CD4-positive, alpha-beta T cell (primary cell): Measurements from ENCODE around the gene SIGLEC6. TPM values are rescaled to one million over a fixed set of nuclear protein-coding genes. Genes with fewer than 3 reads are reported as not detected.

ENCODE experiments used
- ATAC-seq: fragments of 200-7000 bp; cut with Tn5 transposase; one replicate; pipeline ENCODE4 v1.10.0; 2022; ENCODE audit warnings: mild to moderate bottlenecking; ENCODE audit not compliant: poor library complexity
- CTCF ChIA-PET: fragments of 350-600 bp; sonication (Branson Sonifier 250); formaldehyde crosslinking; loops from one replicate; lab custom pipeline; 2021; ENCODE audit warnings: antibody characterized with exemption, inconsistent platforms; lab: Charles Lee
- POLR2A ChIA-PET: fragments of 350-600 bp; sonication (Branson Sonifier 250); formaldehyde crosslinking; loops from one replicate; lab custom pipeline; 2021; ENCODE audit warnings: antibody characterized with exemption, inconsistent platforms; lab: Charles Lee
- DNase-seq, 14 experiments: peaks; one replicate each; pipeline ENCODE4 v3.0.0-alpha.2; 2013 to 2020; ENCODE audit warnings: mixed read lengths in 2 of 14
- H3K27ac ChIP-seq, 2 donors: one replicate each; pipeline versions ENCODE4 v1.5.1 to v1.7.0; 2013; ENCODE audit warnings: low read length in 2 of 2, low read depth in 1 of 2, mild to moderate bottlenecking in 1 of 2
- H3K27me3 ChIP-seq, 2 experiments: 1 replicate in 1 of 2; 2 replicates in 1 of 2; pipeline versions ENCODE4 v1.6.1 to v1.7.0; 2013; ENCODE audit warnings: low read length in 2 of 2, control low read depth in 1 of 2, mild to moderate bottlenecking in 1 of 2, moderate library complexity in 1 of 2; ENCODE audit not compliant: insufficient read depth in 2 of 2, control insufficient read depth in 1 of 2
- H3K36me3 ChIP-seq: one replicate; pipeline ENCODE4 v1.6.1; 2013; ENCODE audit warnings: low read length, control low read depth; ENCODE audit not compliant: insufficient read depth
- H3K4me1 ChIP-seq: one replicate; pipeline ENCODE4 v1.6.1; 2013; ENCODE audit warnings: low read length, control low read depth; ENCODE audit not compliant: insufficient read depth
- H3K4me3 ChIP-seq: one replicate; pipeline ENCODE4 v1.5.1; 2013; ENCODE audit warnings: mild to moderate bottlenecking, low read length, moderate library complexity
- H3K9me3 ChIP-seq, 2 experiments: 1 replicate in 1 of 2; 2 replicates in 1 of 2; pipeline versions ENCODE4 v1.6.1 to v1.7.0; 2013; ENCODE audit warnings: low read length in 2 of 2, mild to moderate bottlenecking in 2 of 2, control low read depth in 1 of 2, moderate library complexity in 1 of 2; ENCODE audit not compliant: control insufficient read depth in 1 of 2, insufficient read depth in 1 of 2
- H3K27ac Mint-ChIP-seq: one replicate; pipeline ENCODE4 v1.8.0; 2020; ENCODE audit warnings: mixed read lengths
- H3K27me3 Mint-ChIP-seq: one replicate; pipeline ENCODE4 v1.8.0; 2021; ENCODE audit warnings: mixed read lengths
- H3K36me3 Mint-ChIP-seq: one replicate; pipeline ENCODE4 v1.8.0; 2021; ENCODE audit warnings: low read depth, mixed read lengths
- H3K4me1 Mint-ChIP-seq: one replicate; pipeline ENCODE4 v1.8.0; 2021; ENCODE audit warnings: low read depth, mixed read lengths
- H3K4me3 Mint-ChIP-seq: one replicate; pipeline ENCODE4 v1.8.0; 2020; ENCODE audit warnings: mild to moderate bottlenecking, mixed read lengths
- H3K9me3 Mint-ChIP-seq: one replicate; pipeline ENCODE4 v1.8.0; 2020; ENCODE audit warnings: mixed read lengths
- intact Hi-C, 2 experiments: fragments of 100-400 bp; cut with DNase I in 1 of 2; cut with micrococcal nuclease in 1 of 2; formaldehyde crosslinking; loops; one replicate each; pipeline versions ENCODE4 v1.15.1 to v1.9.0; 2023 to 2025; cut with DNase I, micrococcal nuclease
- total RNA-seq, 174 experiments: library from RNA in 2 of 174; stranded (reverse) in 2 of 174; gene quantifications; one replicate each; pipeline ENCODE4 v1.2.3 and lab custom pipeline; 2021 to 2026
- TF ChIP-seq, protein P1 (sequence below): fragments of 200-600 bp; IDR thresholded peaks from one replicate; pipeline ENCODE4 v1.8.0; 2022; ENCODE audit warnings: antibody characterized with exemption, mild to moderate bottlenecking

Gene SIGLEC6
- total RNA-seq, 2 experiments from 2014 or later, result 0.14 to 0.36 TPM

DNA sequence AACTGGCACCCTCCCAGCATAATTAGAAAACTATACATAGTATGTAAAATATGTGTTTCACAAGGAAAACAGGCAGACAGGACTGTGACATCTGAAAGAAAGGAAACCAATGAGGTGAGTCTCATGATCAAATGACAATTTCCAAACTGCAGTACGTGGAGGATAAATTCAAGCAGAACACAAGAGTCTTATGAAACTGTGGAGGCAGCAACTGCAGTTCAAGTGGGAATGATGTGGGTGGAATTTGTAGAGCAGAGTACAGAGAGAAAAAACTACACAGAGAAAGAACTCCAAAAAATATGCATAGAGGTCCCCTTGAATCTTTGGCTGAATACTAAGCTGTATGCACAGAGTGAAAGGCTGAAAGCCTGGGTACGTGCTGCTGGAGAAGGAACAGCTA, 9.7 kb downstream of the SIGLEC6 start:
- Histone ChIP-seq H3K27ac (no peak overlapping the region), H3K27me3 (peaks cover 0 to 4% of the 10 kb centered on the region in 2 experiments), H3K36me3 (no peaks in the 10 kb centered on the region), H3K9me3 (peaks cover 0 to 12% of the 10 kb centered on the region in 2 experiments), H3K4me1 (no peaks in the 10 kb centered on the region), H3K4me3 (no peak overlapping the region)
- POLR2A ChIA-PET, result no interaction called here
- intact Hi-C loops, result no loop called here
- CTCF ChIA-PET, result no interaction called here
- peaks cover 8% of the 10 kb centered on the region for H3K4me1 Mint-ChIP-seq
- H3K9me3 Mint-ChIP-seq, result no peaks in the 10 kb centered on the region
- TF ChIP-seq, protein P1, sequence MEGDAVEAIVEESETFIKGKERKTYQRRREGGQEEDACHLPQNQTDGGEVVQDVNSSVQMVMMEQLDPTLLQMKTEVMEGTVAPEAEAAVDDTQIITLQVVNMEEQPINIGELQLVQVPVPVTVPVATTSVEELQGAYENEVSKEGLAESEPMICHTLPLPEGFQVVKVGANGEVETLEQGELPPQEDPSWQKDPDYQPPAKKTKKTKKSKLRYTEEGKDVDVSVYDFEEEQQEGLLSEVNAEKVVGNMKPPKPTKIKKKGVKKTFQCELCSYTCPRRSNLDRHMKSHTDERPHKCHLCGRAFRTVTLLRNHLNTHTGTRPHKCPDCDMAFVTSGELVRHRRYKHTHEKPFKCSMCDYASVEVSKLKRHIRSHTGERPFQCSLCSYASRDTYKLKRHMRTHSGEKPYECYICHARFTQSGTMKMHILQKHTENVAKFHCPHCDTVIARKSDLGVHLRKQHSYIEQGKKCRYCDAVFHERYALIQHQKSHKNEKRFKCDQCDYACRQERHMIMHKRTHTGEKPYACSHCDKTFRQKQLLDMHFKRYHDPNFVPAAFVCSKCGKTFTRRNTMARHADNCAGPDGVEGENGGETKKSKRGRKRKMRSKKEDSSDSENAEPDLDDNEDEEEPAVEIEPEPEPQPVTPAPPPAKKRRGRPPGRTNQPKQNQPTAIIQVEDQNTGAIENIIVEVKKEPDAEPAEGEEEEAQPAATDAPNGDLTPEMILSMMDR, result no peak
- no peak overlapping the region for H3K4me3 Mint-ChIP-seq
- ATAC-seq, result no peak
- no peak overlapping the region for H3K27ac Mint-ChIP-seq
- no peaks in the 10 kb centered on the region for H3K36me3 Mint-ChIP-seq
- no peak for DNase-seq
- H3K27me3 Mint-ChIP-seq, result peaks cover 42% of the 10 kb centered on the region

- no peak overlapping the region for H3K27ac ChIP-seq
- peaks cover 0 to 12% of the 10 kb centered on the region in 2 experiments for H3K9me3 ChIP-seq
- no peaks in the 10 kb centered on the region for H3K36me3 ChIP-seq
- H3K4me1 Mint-ChIP-seq, result peaks cover 8% of the 10 kb centered on the region
- ATAC-seq (no peak), DNase-seq (no peak)
- no peak overlapping the region for H3K4me3 Mint-ChIP-seq
- H3K36me3 Mint-ChIP-seq, result no peaks in the 10 kb centered on the region
- H3K4me1 ChIP-seq, result no peaks in the 10 kb centered on the region
- no peaks in the 10 kb centered on the region for H3K9me3 Mint-ChIP-seq
- ChIA-PET POLR2A (no interaction called here), CTCF (no interaction called here)
- H3K27me3 ChIP-seq, result peaks cover 0 to 4% of the 10 kb centered on the region in 2 experiments
- intact Hi-C loops, result no loop called here
- H3K27ac Mint-ChIP-seq, result no peak overlapping the region
- no peak overlapping the region for H3K4me3 ChIP-seq
- TF ChIP-seq, protein P1, result no peak
- peaks cover 42% of the 10 kb centered on the region for H3K27me3 Mint-ChIP-seq
Observed at GRCh38 chr19:51521357-51521756, 10.1 kb downstream of the SIGLEC6 start.

DNA sequence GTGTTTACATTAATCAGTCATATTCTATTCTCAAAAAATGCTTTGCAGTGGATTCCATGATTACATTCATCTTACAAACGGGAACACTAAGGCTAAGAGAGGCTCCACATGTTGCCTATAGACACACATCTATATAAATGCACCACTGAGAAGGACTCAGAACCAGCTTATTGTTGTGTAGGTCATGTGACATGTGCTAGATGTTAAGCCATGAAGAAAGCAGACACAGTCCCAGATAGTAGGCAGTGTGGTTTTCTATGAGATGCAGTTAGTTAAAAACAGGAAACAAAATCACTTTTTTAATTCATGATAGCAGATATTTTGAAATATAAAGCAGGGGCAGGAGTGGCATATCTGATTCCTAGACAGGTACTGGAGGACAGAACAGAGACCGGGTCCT, 10.7 kb downstream of the SIGLEC6 start:
- Mint-ChIP-seq H3K36me3 (no peaks in the 10 kb centered on the region), H3K27ac (no peak overlapping the region), H3K4me1 (peaks cover 8% of the 10 kb centered on the region), H3K27me3 (peaks cover 44% of the 10 kb centered on the region), H3K4me3 (no peak overlapping the region), H3K9me3 (no peaks in the 10 kb centered on the region)
- ChIA-PET CTCF (interaction anchor here (0.6 kb wide), 1 partner anchor 110 kb away, joined by 3 read pairs; no protein-coding TSS in a partner anchor), POLR2A (no interaction called here)
- Histone ChIP-seq H3K9me3 (peaks cover 0 to 11% of the 10 kb centered on the region in 2 experiments), H3K27me3 (peaks cover 0 to 4% of the 10 kb centered on the region in 2 experiments), H3K27ac (no peak overlapping the region), H3K4me1 (no peaks in the 10 kb centered on the region), H3K4me3 (no peak overlapping the region), H3K36me3 (no peaks in the 10 kb centered on the region)
- DNase-seq, result no peak
- TF ChIP-seq, protein P1, result no peak
- ATAC-seq, result no peak
- intact Hi-C loops, result no loop called here
